Measurements from ENCODE around the gene APLP2. TPM values are rescaled to one million over a fixed set of nuclear protein-coding genes. Genes with fewer than 3 reads are reported as not detected.

The APLP2 gene
- total RNA-seq, 4 donors from 2014 or later = 226 to 376 (median 262) TPM

DNA sequence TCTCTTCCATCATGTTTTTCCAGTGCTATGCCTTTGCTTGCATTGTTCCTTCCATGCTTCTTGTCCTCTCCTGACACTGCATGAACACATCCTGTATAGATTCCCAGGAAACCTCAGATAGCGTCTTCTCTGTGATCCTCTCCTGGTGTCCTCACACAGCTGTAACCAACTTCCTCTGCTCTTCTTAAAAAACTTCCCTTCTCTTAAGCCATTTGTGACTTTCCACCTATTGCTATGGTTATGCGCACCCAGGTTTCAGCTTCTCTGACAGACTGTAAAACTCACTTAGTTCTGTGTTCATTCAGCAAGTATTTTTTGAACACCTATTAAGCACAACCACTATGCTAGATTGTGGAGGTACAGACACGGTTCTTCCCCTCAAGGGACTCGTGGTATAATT is 5.1 kb upstream of the APLP2 start:
- peaks cover 5 to 7% of the 10 kb centered on the region in 2 donors for H3K4me1 ChIP-seq
- no peak overlapping the region for H3K27ac ChIP-seq
- no peak for DNase-seq
- no peaks in the 10 kb centered on the region for H3K36me3 ChIP-seq
- intact Hi-C loops (cut with DNase I; ENCODE audit: low total_unique reads) = no loop called here
- TF ChIP-seq, protein P1, sequence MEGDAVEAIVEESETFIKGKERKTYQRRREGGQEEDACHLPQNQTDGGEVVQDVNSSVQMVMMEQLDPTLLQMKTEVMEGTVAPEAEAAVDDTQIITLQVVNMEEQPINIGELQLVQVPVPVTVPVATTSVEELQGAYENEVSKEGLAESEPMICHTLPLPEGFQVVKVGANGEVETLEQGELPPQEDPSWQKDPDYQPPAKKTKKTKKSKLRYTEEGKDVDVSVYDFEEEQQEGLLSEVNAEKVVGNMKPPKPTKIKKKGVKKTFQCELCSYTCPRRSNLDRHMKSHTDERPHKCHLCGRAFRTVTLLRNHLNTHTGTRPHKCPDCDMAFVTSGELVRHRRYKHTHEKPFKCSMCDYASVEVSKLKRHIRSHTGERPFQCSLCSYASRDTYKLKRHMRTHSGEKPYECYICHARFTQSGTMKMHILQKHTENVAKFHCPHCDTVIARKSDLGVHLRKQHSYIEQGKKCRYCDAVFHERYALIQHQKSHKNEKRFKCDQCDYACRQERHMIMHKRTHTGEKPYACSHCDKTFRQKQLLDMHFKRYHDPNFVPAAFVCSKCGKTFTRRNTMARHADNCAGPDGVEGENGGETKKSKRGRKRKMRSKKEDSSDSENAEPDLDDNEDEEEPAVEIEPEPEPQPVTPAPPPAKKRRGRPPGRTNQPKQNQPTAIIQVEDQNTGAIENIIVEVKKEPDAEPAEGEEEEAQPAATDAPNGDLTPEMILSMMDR (IDR thresholded peaks at IDR 0.05) = no peak
- no peak for TF ChIP-seq POLR2A (IDR thresholded peaks at IDR 0.05)
- H3K27me3 ChIP-seq = no peaks in the 10 kb centered on the region
- H3K4me3 ChIP-seq = no peak overlapping the region
- no peaks in the 10 kb centered on the region for H3K9me3 ChIP-seq

DNA sequence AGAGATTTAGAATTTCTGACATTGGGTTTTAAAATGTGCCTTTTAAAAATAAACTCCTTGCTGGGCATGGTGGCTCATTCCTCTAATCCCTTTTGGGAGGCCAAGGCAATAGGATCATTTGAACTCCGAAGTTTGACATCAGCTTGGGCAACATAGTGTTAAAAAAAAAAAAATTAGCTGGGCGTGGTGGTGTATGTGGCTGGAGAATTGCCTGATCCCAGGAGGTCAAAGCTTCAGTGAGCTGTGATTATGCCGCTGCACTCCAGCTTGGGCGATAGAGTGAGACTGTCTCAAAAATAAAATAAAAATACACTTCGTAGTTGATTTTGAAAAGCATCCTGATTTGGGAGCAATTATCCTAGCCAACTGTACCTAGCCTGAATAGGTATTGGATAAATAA is 3.4 kb upstream of the APLP2 start:
- DNase-seq = no peak
- intact Hi-C loops (cut with DNase I; ENCODE audit: low total_unique reads) = no loop called here

DNA sequence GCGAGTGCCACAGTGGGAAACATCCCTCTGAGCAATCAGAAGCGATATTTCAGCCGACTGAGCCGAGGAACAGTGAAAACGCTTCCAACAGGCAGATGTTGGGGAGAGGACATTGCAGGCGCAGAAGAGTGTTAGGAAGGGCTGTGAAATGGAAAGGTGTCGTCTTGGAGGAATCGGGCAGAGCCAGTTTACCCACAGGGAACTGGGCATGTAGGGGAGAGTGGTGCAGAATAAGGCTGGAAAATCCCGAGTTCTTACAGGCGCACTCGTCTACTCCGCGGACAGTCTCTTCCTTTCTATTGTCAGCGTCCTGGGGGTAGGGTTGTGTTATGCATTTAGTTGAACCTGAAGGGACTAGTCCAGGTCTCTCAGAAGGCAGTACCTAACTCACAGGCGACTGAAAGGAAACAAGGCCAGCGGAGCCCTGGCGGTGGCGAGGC is 1.1 kb upstream of the APLP2 start:
- H3K36me3 ChIP-seq = no peaks in the 10 kb centered on the region
- H3K27me3 ChIP-seq = no peaks in the 10 kb centered on the region
- intact Hi-C loops (cut with DNase I; ENCODE audit: low total_unique reads) = no loop called here
- peak overlapping the region; percentile 60 to 68 for H3K4me3 ChIP-seq
- H3K9me3 ChIP-seq = no peaks in the 10 kb centered on the region
- DNase-seq = no peak
- H3K27ac ChIP-seq = peak overlapping the region; percentile 97 to 98
- H3K4me1 ChIP-seq = peaks cover 5 to 7% of the 10 kb centered on the region in 2 donors
- TF ChIP-seq, protein P1 (IDR thresholded peaks at IDR 0.05) = no peak
- TF ChIP-seq POLR2A (IDR thresholded peaks at IDR 0.05) = no peak

More for the DNA sequence above, 3.4 kb upstream of the APLP2 start:
- Histone ChIP-seq H3K27ac (no peak overlapping the region), H3K4me3 (no peak overlapping the region), H3K27me3 (no peaks in the 10 kb centered on the region), H3K36me3 (no peaks in the 10 kb centered on the region), H3K4me1 (peaks cover 5 to 7% of the 10 kb centered on the region in 2 donors), H3K9me3 (no peaks in the 10 kb centered on the region)
- TF ChIP-seq, protein P1 (IDR thresholded peaks at IDR 0.05) = no peak
- TF ChIP-seq POLR2A (IDR thresholded peaks at IDR 0.05) = no peak

DNA sequence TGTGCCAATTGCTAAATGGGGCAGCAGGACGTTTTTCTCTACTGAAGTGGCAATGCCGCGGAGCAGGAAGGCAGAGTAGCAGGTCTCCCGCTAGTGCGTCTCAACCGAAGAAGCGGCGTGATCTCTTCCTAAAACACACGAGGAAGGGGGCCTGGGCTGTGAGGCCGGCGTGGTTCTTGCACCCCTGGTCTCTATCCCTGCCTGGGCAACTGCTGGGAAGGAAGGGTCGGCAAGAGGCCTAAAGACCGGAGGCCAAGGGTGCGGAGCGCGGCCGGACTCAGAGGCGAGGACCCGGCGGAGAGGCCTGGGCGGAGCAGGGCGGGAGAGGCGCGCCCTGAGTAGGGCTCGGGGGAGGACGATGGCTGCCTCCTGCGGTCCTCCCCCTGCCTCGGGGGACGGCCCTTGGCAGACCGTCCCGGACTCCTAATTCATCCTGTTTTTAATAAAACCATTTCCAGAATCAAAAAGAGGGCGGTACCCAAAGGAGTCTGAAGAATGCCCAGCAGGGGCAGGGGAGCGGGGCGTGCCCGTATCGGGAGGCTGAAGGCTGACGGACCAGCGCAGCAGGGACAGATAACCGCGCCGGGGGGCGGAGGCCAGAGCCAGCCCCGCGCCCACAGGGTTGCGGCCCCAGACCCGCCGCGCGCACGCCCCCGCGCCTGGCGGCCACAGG is 572 bp upstream of the APLP2 start:
- TF ChIP-seq, protein P1 (IDR thresholded peaks at IDR 0.05) = peak in 3 of 4 experiments; percentile 36 to 48 (median 37)
- peak; percentile 32 to 36 for TF ChIP-seq POLR2A (IDR thresholded peaks at IDR 0.05)
- peak; percentile 90 to 91 for DNase-seq
- H3K4me3 ChIP-seq = peak overlapping the region; percentile 60 to 68
- H3K4me1 ChIP-seq = peaks cover 5 to 7% of the 10 kb centered on the region in 2 donors
- no peaks in the 10 kb centered on the region for H3K27me3 ChIP-seq
- H3K9me3 ChIP-seq = no peaks in the 10 kb centered on the region
- intact Hi-C loops (cut with DNase I; ENCODE audit: low total_unique reads) = no loop called here
- H3K27ac ChIP-seq = peak overlapping the region; percentile 97 to 98
- H3K36me3 ChIP-seq = no peaks in the 10 kb centered on the region

DNA sequence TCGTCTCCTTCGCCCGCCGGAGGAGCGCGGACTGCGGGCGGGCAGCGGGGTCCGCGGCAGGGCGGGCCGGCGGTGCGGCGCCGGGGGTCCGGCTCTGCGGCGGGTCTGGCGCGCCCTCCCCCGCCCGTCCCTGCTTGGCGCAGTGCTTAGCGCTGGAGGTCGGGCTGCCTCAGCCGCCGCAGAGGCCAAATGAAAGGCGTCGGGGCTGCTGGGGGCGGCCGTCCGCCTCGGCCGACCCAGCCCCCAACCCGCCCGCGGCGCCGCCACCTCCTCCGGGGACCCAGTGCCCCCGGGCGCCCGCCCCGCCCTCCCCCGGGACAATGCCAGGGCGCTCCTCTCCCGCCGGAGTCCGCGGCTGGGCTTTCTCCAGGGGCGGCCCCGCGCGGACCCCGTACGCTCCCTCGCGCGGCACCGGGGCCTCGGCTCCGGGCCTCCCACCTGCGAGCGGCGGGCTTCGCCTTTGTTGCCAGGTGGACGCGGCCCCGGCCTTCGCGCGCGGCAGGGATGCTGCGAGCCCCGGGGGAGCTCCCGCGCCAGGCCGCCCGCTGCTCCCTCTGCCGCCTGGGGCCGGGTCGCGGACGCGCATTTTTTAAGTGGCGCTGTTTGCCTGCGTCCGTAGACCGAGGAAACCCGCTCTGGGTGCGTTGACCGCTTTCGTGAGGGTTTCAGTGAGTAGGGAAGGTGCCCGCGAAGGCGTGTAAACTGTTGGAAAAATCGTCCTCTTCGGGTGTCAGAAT is 583 bp downstream of the APLP2 start:
- Histone ChIP-seq H3K36me3 (no peaks in the 10 kb centered on the region), H3K27me3 (no peaks in the 10 kb centered on the region), H3K27ac (peak overlapping the region; percentile 98), H3K9me3 (no peaks in the 10 kb centered on the region), H3K4me1 (peaks cover 5 to 7% of the 10 kb centered on the region in 2 donors), H3K4me3 (peak overlapping the region; percentile 56 to 89)
- peak; percentile 26 to 40 for DNase-seq
- TF ChIP-seq, protein P1 (IDR thresholded peaks at IDR 0.05) = peak in 1 of 4 experiments; percentile 23
- no peak for TF ChIP-seq POLR2A (IDR thresholded peaks at IDR 0.05)
- intact Hi-C loops (cut with DNase I; ENCODE audit: low total_unique reads) = loop anchor here (2.0 kb wide), 1 partner anchor 67 kb away; the partner anchor contains the start of gene PRDM10
